HL-60 (cell line): ENCODE measurements around the gene GZMA.

ENCODE experiments used
- TF ChIP-seq, protein P1 (sequence below): IDR thresholded peaks from 2 replicates; pipeline ENCODE4 v1.6.1; 2012; ENCODE audit warnings: low read depth; ENCODE audit not compliant: insufficient replicate concordance
- TF ChIP-seq, protein P2 (sequence below): IDR thresholded peaks from one replicate; pipeline ENCODE4 v1.5.1; 2011; ENCODE audit warnings: low read length, control low read depth, inconsistent platforms; ENCODE audit not compliant: insufficient read depth

DNA sequence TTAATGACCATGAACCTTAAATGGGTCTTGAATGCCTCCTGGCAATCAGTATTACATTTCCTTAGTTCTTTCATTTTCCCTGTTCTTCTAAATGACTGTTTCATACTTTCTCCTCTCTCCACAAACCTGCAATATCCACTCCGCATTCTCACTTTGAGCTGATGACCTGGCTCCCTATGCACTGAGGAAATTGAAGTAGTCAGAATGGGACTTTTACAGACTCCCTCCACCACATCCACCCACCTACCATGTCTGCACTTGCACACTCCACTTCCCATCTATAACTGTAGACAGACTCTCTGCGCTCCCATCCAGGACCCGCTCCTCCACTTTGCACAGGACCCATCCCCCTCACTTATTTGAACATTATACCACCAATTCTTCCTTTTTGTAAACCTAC lies 36.2 kb upstream of the GZMA start:
- TF ChIP-seq, protein P1, sequence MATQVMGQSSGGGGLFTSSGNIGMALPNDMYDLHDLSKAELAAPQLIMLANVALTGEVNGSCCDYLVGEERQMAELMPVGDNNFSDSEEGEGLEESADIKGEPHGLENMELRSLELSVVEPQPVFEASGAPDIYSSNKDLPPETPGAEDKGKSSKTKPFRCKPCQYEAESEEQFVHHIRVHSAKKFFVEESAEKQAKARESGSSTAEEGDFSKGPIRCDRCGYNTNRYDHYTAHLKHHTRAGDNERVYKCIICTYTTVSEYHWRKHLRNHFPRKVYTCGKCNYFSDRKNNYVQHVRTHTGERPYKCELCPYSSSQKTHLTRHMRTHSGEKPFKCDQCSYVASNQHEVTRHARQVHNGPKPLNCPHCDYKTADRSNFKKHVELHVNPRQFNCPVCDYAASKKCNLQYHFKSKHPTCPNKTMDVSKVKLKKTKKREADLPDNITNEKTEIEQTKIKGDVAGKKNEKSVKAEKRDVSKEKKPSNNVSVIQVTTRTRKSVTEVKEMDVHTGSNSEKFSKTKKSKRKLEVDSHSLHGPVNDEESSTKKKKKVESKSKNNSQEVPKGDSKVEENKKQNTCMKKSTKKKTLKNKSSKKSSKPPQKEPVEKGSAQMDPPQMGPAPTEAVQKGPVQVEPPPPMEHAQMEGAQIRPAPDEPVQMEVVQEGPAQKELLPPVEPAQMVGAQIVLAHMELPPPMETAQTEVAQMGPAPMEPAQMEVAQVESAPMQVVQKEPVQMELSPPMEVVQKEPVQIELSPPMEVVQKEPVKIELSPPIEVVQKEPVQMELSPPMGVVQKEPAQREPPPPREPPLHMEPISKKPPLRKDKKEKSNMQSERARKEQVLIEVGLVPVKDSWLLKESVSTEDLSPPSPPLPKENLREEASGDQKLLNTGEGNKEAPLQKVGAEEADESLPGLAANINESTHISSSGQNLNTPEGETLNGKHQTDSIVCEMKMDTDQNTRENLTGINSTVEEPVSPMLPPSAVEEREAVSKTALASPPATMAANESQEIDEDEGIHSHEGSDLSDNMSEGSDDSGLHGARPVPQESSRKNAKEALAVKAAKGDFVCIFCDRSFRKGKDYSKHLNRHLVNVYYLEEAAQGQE: no peak
- TF ChIP-seq, protein P2, sequence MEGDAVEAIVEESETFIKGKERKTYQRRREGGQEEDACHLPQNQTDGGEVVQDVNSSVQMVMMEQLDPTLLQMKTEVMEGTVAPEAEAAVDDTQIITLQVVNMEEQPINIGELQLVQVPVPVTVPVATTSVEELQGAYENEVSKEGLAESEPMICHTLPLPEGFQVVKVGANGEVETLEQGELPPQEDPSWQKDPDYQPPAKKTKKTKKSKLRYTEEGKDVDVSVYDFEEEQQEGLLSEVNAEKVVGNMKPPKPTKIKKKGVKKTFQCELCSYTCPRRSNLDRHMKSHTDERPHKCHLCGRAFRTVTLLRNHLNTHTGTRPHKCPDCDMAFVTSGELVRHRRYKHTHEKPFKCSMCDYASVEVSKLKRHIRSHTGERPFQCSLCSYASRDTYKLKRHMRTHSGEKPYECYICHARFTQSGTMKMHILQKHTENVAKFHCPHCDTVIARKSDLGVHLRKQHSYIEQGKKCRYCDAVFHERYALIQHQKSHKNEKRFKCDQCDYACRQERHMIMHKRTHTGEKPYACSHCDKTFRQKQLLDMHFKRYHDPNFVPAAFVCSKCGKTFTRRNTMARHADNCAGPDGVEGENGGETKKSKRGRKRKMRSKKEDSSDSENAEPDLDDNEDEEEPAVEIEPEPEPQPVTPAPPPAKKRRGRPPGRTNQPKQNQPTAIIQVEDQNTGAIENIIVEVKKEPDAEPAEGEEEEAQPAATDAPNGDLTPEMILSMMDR: no peak
